ENCODE measurements around the gene DCBLD2.

DNA sequence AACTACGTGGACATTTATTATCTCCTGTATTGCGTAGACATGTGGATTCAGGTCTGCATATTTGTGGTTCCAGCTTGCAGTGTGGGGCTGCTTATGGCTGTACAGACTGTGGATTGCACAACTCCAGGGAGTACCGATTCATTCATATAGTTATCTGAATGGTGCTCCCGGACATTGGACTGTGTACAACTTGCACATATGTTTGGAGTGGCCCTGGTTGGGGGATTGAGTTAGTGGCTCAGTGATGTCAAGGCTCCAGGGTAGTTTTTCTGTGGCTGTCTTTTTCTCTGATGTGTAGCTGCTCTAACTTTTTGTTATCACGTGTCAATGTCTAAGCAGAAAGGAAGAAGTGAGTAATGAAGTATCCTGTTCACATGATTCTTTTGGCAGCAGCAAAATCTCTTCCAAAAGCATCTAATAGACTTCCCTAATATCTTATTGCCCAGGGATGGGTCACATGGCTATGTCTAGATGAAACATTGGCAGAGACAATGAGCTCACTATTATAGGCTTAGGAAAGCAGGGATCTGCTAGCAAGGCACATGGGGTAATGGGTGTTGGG lies 122.6 kb downstream of the DCBLD2 start:
- TF ChIP-seq POLR2A (IDR thresholded peaks at IDR 0.05; ENCODE audit: low read length), result no peak
- TF ChIP-seq GATA1 (IDR thresholded peaks at IDR 0.05; ENCODE audit: low read depth, low read length), result no peak

Measured in erythroblast (primary cell).